IPS DF 4.7 (cell line): ENCODE measurements around the gene VSIR.

Experiments
- DNase-seq: peaks from one replicate; pipeline ENCODE4 v3.0.0-alpha.2; 2013; ENCODE audit warnings: low spot score; ENCODE audit errors: extremely low read depth

Gene VSIR

DNA sequence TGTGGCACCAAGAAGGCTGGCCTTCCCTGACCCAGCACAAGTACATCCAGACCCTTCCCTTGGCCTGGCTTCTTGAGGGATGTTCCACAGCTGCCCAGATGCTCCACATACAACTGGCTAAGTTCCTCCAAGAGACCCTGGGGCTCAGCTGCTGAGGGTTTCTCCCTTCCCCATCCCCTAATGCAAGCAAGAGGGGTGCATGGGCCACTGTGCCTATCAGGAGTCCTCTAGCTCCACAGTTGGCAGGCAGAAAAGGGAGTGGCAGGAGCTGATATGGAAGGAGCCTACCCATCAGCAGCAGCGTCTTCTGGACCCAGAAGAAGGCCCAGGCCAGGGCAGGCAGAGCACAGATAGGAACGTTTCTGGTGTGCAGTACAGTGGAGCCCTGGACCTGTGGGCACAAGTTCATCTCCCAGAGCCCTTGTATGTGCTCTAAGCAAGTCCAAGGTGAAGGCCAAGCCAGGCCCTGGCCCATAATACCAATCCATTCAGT, 26.2 kb downstream of the VSIR start:
- no peak for DNase-seq

GRCh38 chr10:71746344-71747037, 26.8 kb downstream of the VSIR start:
- DNase-seq = no peak

DNA sequence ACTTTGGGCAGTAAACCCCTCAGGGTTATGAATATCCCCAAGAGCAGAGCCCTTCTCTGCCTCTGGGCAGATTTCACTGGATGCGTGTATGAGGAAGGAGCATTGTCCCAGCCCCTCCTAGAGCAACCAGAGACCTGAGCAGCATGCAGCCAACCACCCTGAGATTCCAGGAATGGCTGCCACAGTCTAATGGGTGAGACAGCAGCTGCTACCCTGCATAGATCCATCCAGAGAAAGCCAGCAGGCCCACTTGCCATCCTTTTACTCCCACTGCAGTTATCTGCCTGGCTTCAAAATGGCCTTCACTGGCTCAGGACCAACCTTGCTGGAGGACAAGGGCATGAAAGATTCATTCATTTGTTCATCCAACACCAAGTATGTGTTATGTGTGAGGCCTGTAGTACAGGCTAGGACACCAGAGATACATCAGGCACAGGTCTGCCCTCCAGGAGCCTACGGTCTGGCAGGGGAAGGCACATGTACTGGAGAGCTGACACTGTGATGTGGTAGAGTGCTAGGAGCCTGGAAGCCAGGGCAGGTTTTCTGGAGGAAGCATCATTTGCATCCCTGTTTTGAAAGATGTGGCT, 27.6 kb downstream of the VSIR start:
- DNase-seq = no peak

- DNase-seq = no peak
Observed at GRCh38 chr10:71744897-71745663, 28.2 kb downstream of the VSIR start.

GRCh38 chr10:71743866-71744265, 29.5 kb downstream of the VSIR start:
- DNase-seq = no peak

DNA sequence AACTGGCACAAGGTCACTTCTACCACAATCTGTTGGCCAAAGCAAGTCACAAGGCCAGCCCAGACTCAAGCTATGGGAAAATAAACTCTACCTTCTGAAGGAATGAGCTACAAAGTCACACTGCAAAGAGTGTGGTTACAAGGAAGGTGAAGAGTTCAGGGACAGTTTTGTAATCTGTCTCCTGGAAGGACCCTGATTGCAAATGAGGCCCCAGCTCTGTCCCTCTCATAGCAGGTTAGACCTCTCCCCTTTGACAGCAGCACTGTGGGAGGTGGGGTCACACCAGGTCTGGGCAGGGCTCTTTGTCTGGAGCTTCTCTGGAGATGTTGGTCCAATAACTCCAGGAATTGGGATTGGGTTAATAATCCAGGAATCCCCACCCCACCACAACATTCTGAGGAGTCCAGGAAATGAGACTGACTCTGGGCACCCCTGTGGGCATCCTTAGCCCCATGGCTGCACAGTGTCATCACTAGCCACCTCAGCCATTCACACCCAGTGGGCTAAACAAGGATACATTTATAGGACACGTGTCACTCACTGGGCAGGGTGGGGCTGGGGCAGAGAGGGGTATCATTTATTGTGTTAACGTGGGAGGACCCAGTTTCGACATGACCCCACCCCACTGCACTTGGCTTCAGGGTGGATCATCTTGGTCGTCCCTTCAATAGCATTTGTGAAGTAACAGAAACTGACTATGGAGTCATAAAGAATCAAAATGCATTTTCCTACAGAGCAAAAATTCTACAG, 30.1 kb downstream of the VSIR start:
- no peak for DNase-seq

DNA sequence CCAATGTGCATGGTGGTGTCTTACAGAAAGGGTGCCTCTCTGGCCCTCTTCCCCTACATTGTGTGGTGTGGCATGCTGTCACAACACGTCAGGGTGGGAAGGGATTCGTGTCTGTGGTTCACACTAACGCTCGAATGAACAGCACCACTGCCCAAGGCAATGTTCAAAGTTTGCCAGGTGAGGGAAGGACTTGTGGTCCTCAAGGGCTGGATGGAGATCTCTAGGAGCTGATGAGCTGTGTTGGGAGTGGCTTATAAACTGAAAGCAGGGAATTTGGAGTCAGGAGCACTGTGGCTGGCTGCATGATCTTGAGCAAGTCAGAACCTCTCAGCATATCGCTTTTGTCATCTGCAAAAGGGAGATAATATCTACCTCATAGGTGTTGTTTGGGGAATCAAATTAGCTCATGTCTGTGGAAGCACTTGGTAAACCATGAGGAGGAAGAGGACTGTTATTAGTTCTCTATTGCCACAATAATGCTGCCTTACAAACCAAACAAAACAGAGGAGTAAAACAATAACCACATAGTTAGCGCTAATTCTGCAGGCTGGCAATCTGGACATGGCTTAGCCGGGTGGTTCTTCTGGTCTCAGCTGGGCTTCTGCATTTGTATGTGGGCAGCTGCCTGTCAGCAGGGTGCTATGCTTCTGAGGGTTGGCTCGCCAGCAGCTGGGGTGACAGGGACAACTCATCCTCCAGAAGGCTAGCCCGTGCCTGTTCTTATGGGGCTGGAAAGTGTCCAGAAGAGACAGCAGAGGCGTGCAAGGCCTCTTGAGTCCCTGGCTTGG, 30.8 kb downstream of the VSIR start:
- DNase-seq = no peak

GRCh38 chr10:71741671-71742070, 31.6 kb downstream of the VSIR start:
- DNase-seq = no peak

DNA sequence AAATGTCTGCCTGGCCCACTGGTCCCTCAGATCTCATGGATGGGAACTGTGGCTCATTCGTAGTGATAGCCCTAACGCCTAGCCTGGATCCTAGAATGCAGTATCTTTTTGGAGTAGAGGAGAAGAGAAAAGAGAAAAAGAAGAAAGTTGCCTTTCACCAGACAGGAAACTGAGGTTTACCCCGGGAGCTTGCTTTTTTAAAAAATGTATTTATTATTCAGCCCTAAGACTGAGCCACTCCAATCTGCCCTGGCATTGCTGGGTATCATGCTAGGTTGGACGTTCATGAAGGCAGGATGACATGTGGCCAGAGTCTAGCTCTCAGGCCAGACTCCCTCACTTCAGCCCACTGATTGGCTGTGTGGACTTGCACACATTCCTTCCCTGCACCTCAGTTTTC, 32.3 kb downstream of the VSIR start:
- DNase-seq = no peak

- DNase-seq = no peak
Observed at GRCh38 chr10:71740069-71740653, 33.2 kb downstream of the VSIR start.

DNA sequence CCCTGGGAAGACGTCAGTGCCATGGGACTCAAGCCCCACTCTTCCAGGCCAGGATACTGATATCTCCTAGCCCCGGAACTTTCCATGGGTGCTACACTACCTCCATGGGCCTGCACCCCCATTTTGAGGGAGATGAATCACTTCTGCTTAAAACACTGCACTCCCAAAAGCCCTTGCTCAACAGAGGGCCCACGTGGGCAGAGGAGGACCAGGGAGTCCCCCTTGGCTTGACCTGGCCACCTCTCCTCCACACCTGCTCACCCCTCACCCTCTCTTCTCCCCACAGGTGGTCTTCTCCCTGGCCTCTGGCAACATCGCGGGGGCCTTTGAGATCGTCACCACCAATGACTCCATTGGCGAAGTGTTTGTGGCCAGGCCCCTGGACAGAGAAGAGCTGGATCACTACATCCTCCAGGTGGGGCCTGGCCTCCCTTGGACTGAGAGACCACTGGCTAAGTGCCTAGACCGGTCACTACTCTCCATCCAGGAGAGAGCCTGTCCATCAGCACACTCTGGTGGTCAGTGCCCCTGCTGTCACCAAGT, 33.9 kb downstream of the VSIR start:
- no peak for DNase-seq

GRCh38 chr10:71737834-71738197, 35.5 kb downstream of the VSIR start:
- no peak for DNase-seq

DNA sequence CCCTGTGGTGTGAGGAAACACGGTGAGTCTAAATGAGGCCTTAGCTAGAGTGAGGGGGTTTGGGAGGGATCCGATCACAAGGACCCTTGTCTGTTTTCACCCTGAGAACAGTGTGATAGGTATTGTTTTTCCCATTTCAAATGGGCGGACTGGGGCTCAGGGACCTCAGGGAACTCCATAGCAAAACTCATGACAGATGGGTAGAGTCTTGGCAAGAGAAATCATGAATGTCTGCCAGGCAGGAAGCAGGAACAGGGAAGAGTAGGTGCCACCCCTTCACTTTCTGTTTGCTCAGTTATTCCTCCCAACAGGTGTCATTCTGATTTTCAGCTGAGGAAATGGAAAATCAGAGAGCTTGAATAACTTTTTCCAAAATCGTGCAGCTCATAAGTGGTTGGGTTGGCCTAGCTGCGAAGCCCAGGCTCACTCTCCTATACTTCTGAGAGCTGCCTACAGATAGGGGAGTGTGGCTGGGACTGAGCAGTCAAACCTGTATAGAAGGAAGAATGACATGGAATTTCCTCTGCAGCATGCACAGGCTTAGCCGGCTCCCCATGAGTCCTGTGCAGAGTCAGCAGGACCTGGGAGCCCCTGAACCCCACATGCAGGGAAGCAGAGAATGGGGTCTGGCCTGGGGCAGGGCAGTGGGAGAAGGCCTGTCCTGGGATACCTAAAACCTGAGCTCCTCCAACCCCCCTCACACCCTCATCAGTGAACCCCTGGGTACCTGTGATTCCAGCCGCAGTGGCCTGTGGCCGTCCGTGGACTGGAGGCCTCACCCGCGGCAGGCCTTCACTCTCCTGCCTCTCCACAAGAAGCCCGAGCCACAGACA, 36.1 kb downstream of the VSIR start:
- DNase-seq = no peak

- DNase-seq = no peak
Observed at GRCh38 chr10:71736570-71736952, 36.8 kb downstream of the VSIR start.

DNA sequence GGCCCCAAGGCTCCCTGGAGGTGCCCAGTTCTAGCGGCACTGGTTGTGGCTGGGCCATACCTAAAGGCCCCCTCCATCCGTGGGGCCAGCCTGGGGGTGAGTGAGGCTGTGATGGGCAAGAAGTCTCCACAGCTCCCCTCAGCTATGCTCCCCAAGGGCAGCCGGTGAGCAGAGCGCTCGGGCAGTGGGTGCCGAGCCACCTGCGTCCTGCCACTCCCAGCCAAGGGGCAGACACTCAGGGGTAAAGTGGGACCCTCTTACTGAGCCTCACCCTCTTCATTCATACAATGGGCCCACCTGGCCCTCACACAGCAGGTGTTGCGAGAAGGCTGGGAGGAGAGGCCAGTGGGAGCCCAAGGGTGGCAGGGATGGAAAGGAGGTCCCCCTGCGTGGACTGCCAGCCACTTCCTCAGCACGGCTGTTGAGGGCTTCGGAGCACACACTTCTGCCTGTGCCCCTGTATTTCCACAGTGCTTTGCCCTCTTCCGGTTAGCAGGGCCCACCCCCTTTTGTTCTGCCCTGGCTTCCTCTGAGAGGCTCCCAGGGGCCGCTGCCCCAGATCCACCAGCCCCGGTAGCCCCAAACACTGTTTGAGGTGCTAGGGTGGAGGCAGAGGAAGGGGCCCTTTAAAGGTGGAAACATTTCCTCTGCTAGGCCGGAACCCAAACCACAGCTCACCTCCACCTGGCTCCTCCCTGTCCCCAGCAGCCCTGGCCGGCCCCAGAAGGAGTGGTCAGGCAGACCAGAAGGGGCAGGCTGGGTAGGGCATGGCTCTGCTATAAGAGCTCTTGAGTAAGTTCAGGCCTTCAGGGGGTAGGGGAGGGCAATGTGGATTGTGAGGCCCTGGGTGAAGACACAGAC, 37.4 kb downstream of the VSIR start:
- no peak for DNase-seq

- no peak for DNase-seq
Observed at GRCh38 chr10:71734797-71735196, 38.5 kb downstream of the VSIR start.

GRCh38 chr10:71731791-71732190, 41.5 kb downstream of the VSIR start:
- no peak for DNase-seq

GRCh38 chr10:71729161-71729636, 44.1 kb downstream of the VSIR start:
- no peak for DNase-seq
